DMS 273 (cell line): ENCODE data around the gene ETNPPL.

ENCODE experiments used
- DNase-seq: peaks from one replicate; lab custom pipeline; 2025; ENCODE audit not compliant: unreplicated experiment; lab: John Stamatoyannopoulos, UW

Gene ETNPPL

GRCh38 chr4:108762559-108763225, at the start of gene ETNPPL:
Gene ETNPPL, minus strand, starts transcription at chr4:108763053. Its CDS starts 155 bp downstream, at chr4:108762898.
- peak; percentile 72 for DNase-seq

GRCh38 chr4:108811486-108811885, 48.6 kb upstream of the ETNPPL start:
- no peak for DNase-seq

GRCh38 chr4:108810087-108810486, 47.2 kb upstream of the ETNPPL start:
- DNase-seq, result no peak

GRCh38 chr4:108804648-108805273, 41.9 kb upstream of the ETNPPL start:
- DNase-seq, result no peak

- DNase-seq, result no peak
Measured at GRCh38 chr4:108799306-108799705, 36.5 kb upstream of the ETNPPL start.

- DNase-seq, result no peak
Measured at GRCh38 chr4:108796173-108796572, 33.3 kb upstream of the ETNPPL start.

GRCh38 chr4:108795733-108796132, 32.9 kb upstream of the ETNPPL start:
- no peak for DNase-seq

GRCh38 chr4:108794136-108794535, 31.3 kb upstream of the ETNPPL start:
- no peak for DNase-seq

GRCh38 chr4:108793415-108793814, 30.6 kb upstream of the ETNPPL start:
- DNase-seq, result no peak

- no peak for DNase-seq
Measured at GRCh38 chr4:108788731-108789130, 25.9 kb upstream of the ETNPPL start.

GRCh38 chr4:108787724-108788123, 24.9 kb upstream of the ETNPPL start:
- no peak for DNase-seq

GRCh38 chr4:108787106-108787505, 24.3 kb upstream of the ETNPPL start:
- no peak for DNase-seq

- no peak for DNase-seq
Measured at GRCh38 chr4:108786351-108786750, 23.5 kb upstream of the ETNPPL start.

GRCh38 chr4:108783665-108784463, 21.0 kb upstream of the ETNPPL start:
- peak; percentile 35 for DNase-seq

GRCh38 chr4:108779958-108780357, 17.1 kb upstream of the ETNPPL start:
- DNase-seq, result no peak

- DNase-seq, result no peak
Measured at GRCh38 chr4:108777388-108777787, 14.5 kb upstream of the ETNPPL start.

- DNase-seq, result no peak
Measured at GRCh38 chr4:108775921-108776320, 13.1 kb upstream of the ETNPPL start.

- peak; percentile 63 for DNase-seq
Measured at GRCh38 chr4:108774809-108775530, 12.1 kb upstream of the ETNPPL start.

GRCh38 chr4:108772402-108772801, 9.5 kb upstream of the ETNPPL start:
- DNase-seq, result no peak

- no peak for DNase-seq
Measured at GRCh38 chr4:108766058-108766457, 3.2 kb upstream of the ETNPPL start.

- no peak for DNase-seq
Measured at GRCh38 chr4:108763986-108764385, 1.1 kb upstream of the ETNPPL start.
